ENCODE data around the gene ATP6AP1. TPM values are rescaled to one million over a fixed set of nuclear protein-coding genes. Genes with fewer than 3 reads are reported as not detected.
A peak's percentile ranks its signal among the peaks of the same experiment; 100 is the strongest.
"Not testable (repeated sequence)": the region's sequence is repeated elsewhere in the genome, so short reads cannot be mapped to it uniquely, and the experiment has no call there.

Gene ATP6AP1, protein sequence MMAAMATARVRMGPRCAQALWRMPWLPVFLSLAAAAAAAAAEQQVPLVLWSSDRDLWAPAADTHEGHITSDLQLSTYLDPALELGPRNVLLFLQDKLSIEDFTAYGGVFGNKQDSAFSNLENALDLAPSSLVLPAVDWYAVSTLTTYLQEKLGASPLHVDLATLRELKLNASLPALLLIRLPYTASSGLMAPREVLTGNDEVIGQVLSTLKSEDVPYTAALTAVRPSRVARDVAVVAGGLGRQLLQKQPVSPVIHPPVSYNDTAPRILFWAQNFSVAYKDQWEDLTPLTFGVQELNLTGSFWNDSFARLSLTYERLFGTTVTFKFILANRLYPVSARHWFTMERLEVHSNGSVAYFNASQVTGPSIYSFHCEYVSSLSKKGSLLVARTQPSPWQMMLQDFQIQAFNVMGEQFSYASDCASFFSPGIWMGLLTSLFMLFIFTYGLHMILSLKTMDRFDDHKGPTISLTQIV
- 62.4 and 67.8 TPM in 2 replicates for total RNA-seq (2014; rRNA removed; shearing (Covaris generic))

DNA sequence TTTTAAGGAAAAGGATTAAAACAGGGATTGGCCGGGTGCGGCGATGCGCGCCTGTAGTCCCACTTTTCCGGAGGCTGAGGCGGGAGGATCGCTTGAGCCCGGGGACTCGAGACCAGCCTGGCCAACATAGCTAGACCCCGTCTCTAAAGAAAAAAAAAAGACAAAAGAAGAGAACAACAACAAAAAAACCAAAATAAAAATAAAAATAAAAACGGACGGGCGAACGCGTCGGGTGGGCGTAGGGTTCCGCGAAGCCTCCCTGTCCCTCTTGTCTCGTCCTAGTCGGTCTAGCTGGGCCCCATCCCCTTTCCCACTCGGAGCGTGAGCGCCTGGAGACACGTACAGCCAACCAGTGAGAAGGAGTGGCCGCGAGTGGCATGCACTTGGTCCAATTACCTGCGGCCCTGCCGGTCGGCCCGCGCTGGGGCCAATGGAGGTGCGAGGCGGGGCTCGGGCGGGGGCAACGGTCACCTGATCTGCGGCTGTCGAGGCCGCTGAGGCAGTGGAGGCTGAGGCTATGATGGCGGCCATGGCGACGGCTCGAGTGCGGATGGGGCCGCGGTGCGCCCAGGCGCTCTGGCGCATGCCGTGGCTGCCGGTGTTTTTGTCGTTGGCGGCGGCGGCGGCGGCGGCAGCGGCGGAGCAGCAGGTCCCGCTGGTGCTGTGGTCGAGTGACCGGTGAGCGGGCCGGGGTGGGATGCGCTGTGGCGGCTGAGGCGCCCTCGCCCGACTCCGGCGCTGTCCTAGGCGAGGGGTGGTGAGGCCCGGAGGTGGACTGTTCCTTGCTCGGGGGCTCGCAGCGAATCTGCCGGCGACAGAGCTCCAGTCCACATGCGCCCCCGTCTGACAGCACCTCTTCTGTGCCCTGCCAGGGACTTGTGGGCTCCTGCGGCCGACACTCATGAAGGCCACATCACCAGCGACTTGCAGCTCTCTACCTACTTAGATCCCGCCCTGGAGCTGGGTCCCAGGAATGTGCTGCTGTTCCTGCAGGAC lies at the start of gene ATP6AP1:
TSS of gene ATP6AP1 (plus strand) at position 502 of the 996 bp plus-strand sequence. CDS start at position 518, 16 bp downstream.
- peak; percentile 81 to 92 for DNase-seq (ENCODE audit: low read depth in 1 of 2, low spot score in 2 of 2)
- peaks cover 4% of the 10 kb centered on the region for H3K4me1 ChIP-seq (replicated peaks)
- H3K4me3 ChIP-seq: peak within 1 kb of the TSS; percentile 93
- H3K36me3 ChIP-seq: peaks cover 3% of the 10 kb centered on the region
- 0 out of 2 replicates have a peak within 1 kb of the TSS, but pooled peaks have one; percentile 10 for H3K27ac ChIP-seq
- H3K27me3 ChIP-seq (replicated peaks): no peaks in the 10 kb centered on the region
- no peaks in the 10 kb centered on the region for H3K9me3 ChIP-seq (replicated peaks)

DNA sequence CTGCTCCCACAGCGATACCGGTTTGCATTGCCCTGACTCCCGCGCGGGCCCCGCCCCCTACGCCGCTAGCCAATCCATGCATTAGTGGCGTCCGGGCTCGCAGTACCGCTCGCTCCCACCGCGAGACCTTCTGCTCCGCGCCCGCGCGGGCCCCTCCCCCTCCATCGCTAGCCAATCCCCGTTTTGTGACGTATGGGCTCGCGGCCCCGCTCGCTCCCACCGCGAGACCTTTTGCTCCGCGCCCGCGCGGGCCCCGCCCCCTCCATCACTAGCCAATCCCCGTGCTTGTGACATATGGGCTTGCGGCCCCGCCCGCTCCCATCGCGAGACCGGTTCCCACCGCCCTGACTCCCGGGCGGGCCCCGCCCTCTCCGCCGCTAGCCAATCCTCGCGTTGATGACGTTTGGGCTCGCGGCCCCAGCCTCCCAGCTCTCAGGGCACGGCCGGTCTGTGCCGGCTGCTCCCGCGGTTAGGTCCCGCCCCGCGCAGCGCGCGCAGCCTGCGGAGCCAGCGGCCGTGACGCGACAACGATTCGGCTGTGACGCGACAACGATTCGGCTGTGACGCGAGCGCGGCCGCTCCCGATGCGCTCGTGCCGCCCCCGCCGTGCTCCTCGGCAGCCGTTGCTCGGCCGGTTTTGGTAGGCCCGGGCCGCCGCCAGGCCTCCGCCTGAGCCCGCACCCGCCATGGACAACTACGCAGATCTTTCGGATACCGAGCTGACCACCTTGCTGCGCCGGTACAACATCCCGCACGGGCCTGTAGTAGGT lies 49.5 kb upstream of the ATP6AP1 start, which contains the start of gene EMD:
TSS of gene EMD (plus strand) at position 497 of the 770 bp plus-strand sequence. CDS start at position 687, 190 bp downstream.
- peaks cover 56% of the 10 kb centered on the region for H3K4me1 ChIP-seq (replicated peaks)
- H3K4me3 ChIP-seq: peak within 1 kb of the TSS; percentile 77
- H3K36me3 ChIP-seq: peaks cover 25% of the 10 kb centered on the region
- DNase-seq (ENCODE audit: low read depth in 1 of 2, low spot score in 2 of 2): peak; percentile 97 to 99
- H3K9me3 ChIP-seq (replicated peaks): no peaks in the 10 kb centered on the region
- no peaks in the 10 kb centered on the region for H3K27me3 ChIP-seq (replicated peaks)
- peak within 1 kb of the TSS; percentile 91 for H3K27ac ChIP-seq

DNA sequence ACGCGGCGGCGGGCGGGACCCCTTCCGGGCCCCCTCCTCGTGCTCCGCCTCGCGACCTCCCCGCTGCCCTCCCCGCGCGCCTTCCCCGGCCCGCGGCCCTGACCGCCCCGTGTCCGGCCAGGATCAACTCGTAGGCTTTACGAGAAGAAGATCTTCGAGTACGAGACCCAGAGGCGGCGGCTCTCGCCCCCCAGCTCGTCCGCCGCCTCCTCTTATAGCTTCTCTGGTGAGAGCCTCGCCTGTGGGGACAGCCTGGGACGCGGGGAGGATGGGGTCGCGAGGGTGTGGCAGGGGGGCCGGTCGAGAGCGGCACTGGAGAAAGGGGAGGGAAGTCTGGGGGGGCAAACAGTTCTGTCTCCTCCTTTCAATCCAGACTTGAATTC lies 48.9 kb upstream of the ATP6AP1 start:
- Histone ChIP-seq H3K4me1 (replicated peaks) (peaks cover 58% of the 10 kb centered on the region), H3K27ac (peak overlapping the region; percentile 91), H3K27me3 (replicated peaks) (no peaks in the 10 kb centered on the region), H3K4me3 (peak overlapping the region; percentile 77), H3K9me3 (replicated peaks) (no peaks in the 10 kb centered on the region), H3K36me3 (peaks cover 25% of the 10 kb centered on the region)
- no peak for DNase-seq (ENCODE audit: low read depth in 1 of 2, low spot score in 2 of 2)

DNA sequence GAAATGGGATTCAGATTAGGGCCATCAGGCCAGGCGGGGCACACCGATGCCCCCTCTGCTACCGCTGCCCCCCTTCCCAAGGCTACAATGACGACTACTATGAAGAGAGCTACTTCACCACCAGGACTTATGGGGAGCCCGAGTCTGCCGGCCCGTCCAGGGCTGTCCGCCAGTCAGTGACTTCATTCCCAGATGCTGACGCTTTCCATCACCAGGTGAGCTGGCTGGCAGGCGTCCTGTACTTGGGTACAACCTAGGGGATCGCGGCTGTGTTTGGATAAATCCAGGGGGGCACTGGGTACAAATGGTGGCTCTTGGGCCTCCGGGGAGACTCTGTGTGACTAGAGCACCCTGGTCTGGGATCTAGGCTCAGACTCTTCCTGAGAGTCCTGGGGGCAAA lies 48.3 kb upstream of the ATP6AP1 start:
- H3K9me3 ChIP-seq (replicated peaks): no peaks in the 10 kb centered on the region
- H3K4me1 ChIP-seq (replicated peaks): peaks cover 58% of the 10 kb centered on the region
- peak overlapping the region; percentile 77 for H3K4me3 ChIP-seq
- peak overlapping the region; percentile 91 for H3K27ac ChIP-seq
- peaks cover 25% of the 10 kb centered on the region for H3K36me3 ChIP-seq
- no peak for DNase-seq (ENCODE audit: low read depth in 1 of 2, low spot score in 2 of 2)
- H3K27me3 ChIP-seq (replicated peaks): no peaks in the 10 kb centered on the region

DNA sequence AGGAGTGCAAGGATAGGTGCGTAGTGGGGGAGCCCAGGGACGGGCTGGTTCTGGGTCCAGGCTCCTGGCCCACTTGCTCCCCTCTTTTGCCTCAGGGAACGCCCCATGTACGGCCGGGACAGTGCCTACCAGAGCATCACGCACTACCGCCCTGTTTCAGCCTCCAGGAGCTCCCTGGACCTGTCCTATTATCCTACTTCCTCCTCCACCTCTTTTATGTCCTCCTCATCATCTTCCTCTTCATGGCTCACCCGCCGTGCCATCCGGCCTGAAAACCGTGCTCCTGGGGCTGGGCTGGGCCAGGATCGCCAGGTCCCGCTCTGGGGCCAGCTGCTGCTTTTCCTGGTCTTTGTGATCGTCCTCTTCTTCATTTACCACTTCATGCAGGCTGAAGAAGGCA lies 47.7 kb upstream of the ATP6AP1 start:
- Histone ChIP-seq H3K4me3 (peak overlapping the region; percentile 77), H3K27ac (no peak overlapping the region; the same call in 1 of the 2 replicates), H3K36me3 (peaks cover 25% of the 10 kb centered on the region)

DNA sequence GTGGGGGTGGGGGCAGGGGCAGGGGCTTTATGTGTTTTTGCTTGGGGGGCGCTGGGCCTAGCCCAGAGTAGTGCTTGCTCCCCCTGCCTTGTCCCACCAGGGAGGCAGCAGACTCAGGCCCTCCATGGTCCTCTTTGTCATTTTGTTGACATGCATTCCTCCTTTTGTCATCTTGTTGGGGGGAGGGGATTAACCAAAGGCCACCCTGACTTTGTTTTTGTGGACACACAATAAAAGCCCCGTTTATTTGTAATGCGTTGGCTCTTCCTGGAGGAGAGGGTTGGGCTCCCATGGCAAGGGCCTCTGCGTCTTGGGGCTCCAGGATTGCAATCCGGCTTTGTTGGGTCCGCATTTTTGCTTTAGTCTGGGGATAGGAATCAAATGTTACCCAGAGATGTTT lies 47.2 kb upstream of the ATP6AP1 start:
- H3K27ac ChIP-seq: peak overlapping the region; percentile 22; the same call in 1 of the 2 replicates
- peaks cover 25% of the 10 kb centered on the region for H3K36me3 ChIP-seq
- no peaks in the 10 kb centered on the region for H3K27me3 ChIP-seq (replicated peaks)
- DNase-seq (ENCODE audit: low read depth in 1 of 2, low spot score in 2 of 2): peak; percentile 80 to 87
- H3K4me3 ChIP-seq: no peak overlapping the region
- peaks cover 58% of the 10 kb centered on the region for H3K4me1 ChIP-seq (replicated peaks)
- no peaks in the 10 kb centered on the region for H3K9me3 ChIP-seq (replicated peaks)

More for the DNA sequence above, 47.7 kb upstream of the ATP6AP1 start:
- Histone ChIP-seq H3K27me3 (replicated peaks) (no peaks in the 10 kb centered on the region), H3K9me3 (replicated peaks) (no peaks in the 10 kb centered on the region), H3K4me1 (replicated peaks) (peaks cover 58% of the 10 kb centered on the region)
- DNase-seq (ENCODE audit: low read depth in 1 of 2, low spot score in 2 of 2): no peak

DNA sequence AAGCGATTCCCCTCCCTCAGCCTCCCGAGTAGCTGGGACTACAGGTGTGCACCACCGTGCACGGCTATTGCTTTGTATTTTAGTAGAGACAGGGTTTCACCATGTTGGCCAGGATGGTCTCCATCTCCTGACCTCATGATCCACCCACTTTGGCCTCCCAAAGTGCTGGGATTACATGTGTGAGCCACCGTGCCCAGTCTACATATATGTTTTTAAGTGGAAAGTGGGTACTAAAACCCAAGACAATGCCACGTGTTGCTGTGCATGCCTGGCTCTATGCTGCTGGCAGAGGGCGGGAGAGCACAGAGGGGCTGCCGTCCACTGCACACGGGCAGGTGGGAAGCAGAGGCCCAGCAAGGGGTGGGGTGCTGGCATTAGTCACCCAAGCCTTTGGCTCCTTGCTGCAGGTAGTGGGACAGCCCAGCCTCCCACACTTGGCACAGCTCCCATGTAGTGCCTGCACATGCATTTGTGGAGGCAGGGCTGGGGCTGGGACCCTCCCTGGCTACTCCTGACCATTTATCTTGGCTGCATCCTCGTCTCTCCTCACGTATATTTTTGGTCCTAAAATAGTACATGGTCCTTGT lies 45.9 kb upstream of the ATP6AP1 start:
- H3K27me3 ChIP-seq (replicated peaks): no peaks in the 10 kb centered on the region
- peaks cover 25% of the 10 kb centered on the region for H3K36me3 ChIP-seq
- H3K9me3 ChIP-seq (replicated peaks): no peaks in the 10 kb centered on the region
- H3K27ac ChIP-seq: no peak overlapping the region
- no peak for DNase-seq (ENCODE audit: low read depth in 1 of 2, low spot score in 2 of 2)
- H3K4me1 ChIP-seq (replicated peaks): peaks cover 56% of the 10 kb centered on the region
- H3K4me3 ChIP-seq: no peak overlapping the region

DNA sequence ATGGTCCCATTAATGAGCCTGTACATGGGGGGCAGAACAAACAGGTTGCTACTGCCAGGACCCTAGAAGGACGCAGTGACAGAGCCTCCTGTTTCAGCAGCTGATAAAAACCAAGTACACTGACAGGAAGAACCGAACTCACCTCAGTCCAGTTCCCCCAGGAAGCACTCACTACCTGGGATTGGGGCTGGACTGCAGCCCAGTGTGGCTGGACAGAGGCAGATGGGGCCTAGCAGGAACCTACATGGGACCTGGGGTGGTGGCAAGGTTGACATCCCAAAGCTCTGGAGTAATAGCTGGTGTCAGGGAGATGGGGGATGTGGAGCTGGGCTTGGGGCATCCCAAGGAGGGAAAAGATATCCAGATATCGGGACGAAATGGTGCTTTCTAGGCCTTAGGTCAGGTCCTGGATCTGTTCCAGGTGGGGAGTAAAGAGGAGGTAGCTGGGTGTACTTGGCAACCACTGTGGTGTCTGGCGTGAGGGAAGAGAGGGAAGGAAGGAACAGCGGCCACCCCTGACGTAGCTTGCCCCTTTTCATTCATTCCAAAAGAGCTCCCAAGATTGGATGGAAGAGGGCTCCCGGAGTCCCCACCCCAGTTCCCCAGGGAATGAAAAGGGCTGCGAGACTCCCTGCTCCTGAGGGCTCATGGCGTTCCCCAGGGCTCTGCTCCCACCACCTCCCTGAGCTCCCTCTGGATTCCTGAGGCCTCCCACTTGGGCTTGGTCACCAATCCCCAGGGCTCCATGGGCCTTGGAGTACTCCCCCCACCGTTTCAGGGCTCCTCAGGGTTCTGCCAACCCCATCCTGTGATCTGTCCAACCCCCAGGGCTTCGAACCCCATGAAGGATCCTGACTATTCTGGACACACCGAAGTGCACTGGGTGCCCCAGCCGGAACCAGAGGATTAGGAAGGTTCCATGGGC lies 44.9 kb upstream of the ATP6AP1 start:
- Histone ChIP-seq H3K4me1 (replicated peaks) (peaks cover 48% of the 10 kb centered on the region), H3K27me3 (replicated peaks) (no peaks in the 10 kb centered on the region), H3K27ac (no peak overlapping the region), H3K4me3 (no peak overlapping the region), H3K9me3 (replicated peaks) (no peaks in the 10 kb centered on the region), H3K36me3 (peaks cover 25% of the 10 kb centered on the region)
- no peak for DNase-seq (ENCODE audit: low read depth in 1 of 2, low spot score in 2 of 2)

DNA sequence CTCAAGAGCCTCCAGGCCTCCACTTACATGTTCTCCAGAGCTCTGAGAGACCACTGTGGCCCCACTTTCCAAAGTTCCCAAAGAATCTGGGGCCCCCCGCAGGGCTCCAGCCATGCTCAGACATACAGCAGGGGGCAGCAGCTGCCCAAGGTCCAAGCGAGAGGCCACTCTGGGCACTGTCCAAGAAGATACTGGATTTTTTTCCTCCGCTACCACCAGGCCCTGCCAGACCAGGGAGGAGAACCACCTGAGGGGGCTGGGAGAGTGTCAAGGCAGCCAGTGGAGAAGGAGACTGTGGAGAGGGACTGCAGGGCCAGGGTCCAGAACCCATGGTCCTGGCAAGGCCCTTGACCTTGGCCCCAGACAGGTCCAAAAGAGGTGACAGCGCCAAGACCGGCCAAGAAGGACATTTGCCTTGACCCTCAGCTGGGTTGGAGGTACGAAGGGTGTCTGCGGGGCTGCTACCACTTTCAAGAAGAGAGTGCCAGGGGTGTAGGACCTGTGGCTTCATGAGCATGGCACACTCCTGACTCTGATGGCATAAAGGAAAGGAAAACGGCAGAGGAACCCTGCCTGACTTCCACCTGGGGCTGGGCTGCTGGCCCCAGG lies 44.1 kb upstream of the ATP6AP1 start:
- no peaks in the 10 kb centered on the region for H3K27me3 ChIP-seq (replicated peaks)
- peaks cover 23% of the 10 kb centered on the region for H3K36me3 ChIP-seq
- no peaks in the 10 kb centered on the region for H3K9me3 ChIP-seq (replicated peaks)
- no peak overlapping the region for H3K4me3 ChIP-seq
- peak overlapping the region; percentile 26; the same call in 1 of the 2 replicates for H3K27ac ChIP-seq
- DNase-seq (ENCODE audit: low read depth in 1 of 2, low spot score in 2 of 2): no peak
- peaks cover 48% of the 10 kb centered on the region for H3K4me1 ChIP-seq (replicated peaks)

DNA sequence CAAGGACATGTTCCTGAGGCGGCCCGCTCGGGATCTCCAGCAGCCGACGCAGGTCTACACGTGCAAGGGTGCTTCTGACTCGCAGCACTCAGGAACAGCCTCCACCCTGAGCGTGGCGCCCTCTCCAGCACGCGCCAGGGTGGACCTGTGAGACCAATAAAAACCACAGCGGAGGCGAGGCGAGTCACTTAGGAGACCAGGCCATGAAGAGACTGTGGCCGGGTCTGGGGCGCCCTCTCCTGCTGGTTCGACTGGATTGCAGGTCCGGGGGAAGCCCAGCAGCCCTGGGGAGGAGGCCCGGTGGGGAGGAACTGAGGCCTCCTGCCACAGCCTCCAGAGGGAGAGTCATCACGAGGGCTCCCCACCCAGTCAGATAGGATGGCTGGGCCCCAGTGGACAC lies 40.4 kb upstream of the ATP6AP1 start:
- H3K4me1 ChIP-seq (replicated peaks): peaks cover 18% of the 10 kb centered on the region
- not testable (repeated sequence) for H3K27ac ChIP-seq; H3K9me3 ChIP-seq (replicated peaks); DNase-seq (ENCODE audit: low read depth in 1 of 2, low spot score in 2 of 2); H3K36me3 ChIP-seq; H3K27me3 ChIP-seq (replicated peaks); H3K4me3 ChIP-seq

DNA sequence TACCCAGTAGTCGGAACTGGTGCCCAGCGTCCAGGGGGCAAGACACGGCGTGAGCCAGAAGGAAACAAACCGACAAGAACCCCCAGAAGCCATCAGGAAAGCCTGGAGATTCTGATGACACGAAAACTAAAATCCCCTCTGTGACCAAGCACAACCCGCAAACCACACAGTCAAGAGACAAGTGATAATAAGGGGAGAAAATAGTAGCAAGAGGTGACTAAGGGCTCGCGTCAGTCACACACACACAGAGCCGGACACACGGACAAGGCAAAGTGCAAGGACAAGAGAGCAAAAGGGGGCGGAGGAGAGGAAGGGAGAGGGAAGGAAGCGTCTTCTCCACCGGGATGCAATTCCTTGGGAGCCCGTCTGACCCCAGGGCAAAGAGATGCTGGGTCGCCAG lies 39.8 kb upstream of the ATP6AP1 start:
- H3K4me3 ChIP-seq; H3K27me3 ChIP-seq (replicated peaks); H3K9me3 ChIP-seq (replicated peaks); H3K36me3 ChIP-seq; H3K27ac ChIP-seq; DNase-seq (ENCODE audit: low read depth in 1 of 2, low spot score in 2 of 2): not testable (repeated sequence)
- H3K4me1 ChIP-seq (replicated peaks): peaks cover 12% of the 10 kb centered on the region

Measured in SJSA1 (cell line).